Activated CD4-positive, alpha-beta memory T cell treated with anti-CD3 and anti-CD28 coated beads, Interleukin-2, amount 10 ng/mL, durations not matched to agents 7 days and 5 days (primary cell): ENCODE results near the gene PPM1K. TPM values are rescaled to one million over a fixed set of nuclear protein-coding genes. Genes with fewer than 3 reads are reported as not detected.
A peak's percentile ranks its signal among the peaks of the same experiment; 100 is the strongest.

Experiments
- CTCF ChIA-PET: fragments of 350-600 bp; sonication (Branson Sonifier 250); formaldehyde crosslinking; loops from one replicate; lab custom pipeline; 2021; ENCODE audit warnings: antibody characterized with exemption, inconsistent platforms; lab: Charles Lee
- POLR2A ChIA-PET: fragments of 350-600 bp; sonication (Branson Sonifier 250); formaldehyde crosslinking; loops from one replicate; lab custom pipeline; 2021; ENCODE audit warnings: antibody characterized with exemption; lab: Charles Lee
- DNase-seq: peaks from one replicate; pipeline ENCODE4 v3.0.0-alpha.2; 2020
- H3K27ac Mint-ChIP-seq: one replicate; pipeline ENCODE4 v1.8.0; 2021; ENCODE audit warnings: mild to moderate bottlenecking, mixed read lengths
- H3K27me3 Mint-ChIP-seq: one replicate; pipeline ENCODE4 v1.8.0; 2021; ENCODE audit warnings: mixed read lengths
- H3K36me3 Mint-ChIP-seq: one replicate; pipeline ENCODE4 v1.8.0; 2021; ENCODE audit warnings: low read depth, mixed read lengths
- H3K4me1 Mint-ChIP-seq: one replicate; pipeline ENCODE4 v1.8.0; 2021; ENCODE audit warnings: mixed read lengths
- H3K4me3 Mint-ChIP-seq: one replicate; pipeline ENCODE4 v1.8.0; 2021; ENCODE audit warnings: mild to moderate bottlenecking, mixed read lengths
- H3K9me3 Mint-ChIP-seq: one replicate; pipeline ENCODE4 v1.8.0; 2021; ENCODE audit warnings: mixed read lengths
- total RNA-seq, 2 experiments: library from RNA; stranded (reverse); gene quantifications; one replicate each; pipeline ENCODE4 v1.2.3, GENCODE V29; 2021

Gene PPM1K
- total RNA-seq, 2 experiments from 2014 or later: 96.9 to 101 TPM

- CTCF ChIA-PET: interaction anchor here (1.4 kb wide), 1 partner anchor 11 kb away, joined by 3 read pairs; no protein-coding TSS in a partner anchor
- Mint-ChIP-seq H3K9me3 (peaks cover 2% of the 10 kb centered on the region), H3K27ac (peak overlapping the region; percentile 3)
These were observed 53.9 kb downstream of the PPM1K start for GRCh38 chr4:88230461-88230891.

GRCh38 chr4:88227734-88228133, 56.6 kb downstream of the PPM1K start:
- Mint-ChIP-seq H3K27me3 (peaks cover 3% of the 10 kb centered on the region), H3K4me3 (no peak overlapping the region), H3K36me3 (peaks cover 3% of the 10 kb centered on the region), H3K9me3 (peaks cover 2% of the 10 kb centered on the region), H3K27ac (no peak overlapping the region), H3K4me1 (peaks cover 19% of the 10 kb centered on the region)
- CTCF ChIA-PET: interaction anchor here (1.2 to 2.0 kb wide), 2 partner anchors 9 to 288 kb away, joined by 4 to 5 read pairs; no protein-coding TSS in a partner anchor
- POLR2A ChIA-PET: no interaction called here
- no peak for DNase-seq

More at GRCh38 chr4:88230461-88230891, 53.9 kb downstream of the PPM1K start:
- no peak overlapping the region for H3K4me3 Mint-ChIP-seq
- H3K36me3 Mint-ChIP-seq: peaks cover 3% of the 10 kb centered on the region
- peaks cover 19% of the 10 kb centered on the region for H3K4me1 Mint-ChIP-seq
- H3K27me3 Mint-ChIP-seq: peaks cover 4% of the 10 kb centered on the region
- no peak for DNase-seq
- POLR2A ChIA-PET: no interaction called here

GRCh38 chr4:88226143-88226542, 58.2 kb downstream of the PPM1K start:
- ChIA-PET CTCF (interaction anchor here (0.6 to 2.0 kb wide), 2 partner anchors 289 to 290 kb away, joined by 3 to 5 read pairs; no protein-coding TSS in a partner anchor), POLR2A (no interaction called here)
- Mint-ChIP-seq H3K9me3 (peaks cover 8% of the 10 kb centered on the region), H3K4me3 (no peak overlapping the region), H3K27ac (no peak overlapping the region), H3K36me3 (peaks cover 6% of the 10 kb centered on the region), H3K27me3 (peaks cover 3% of the 10 kb centered on the region), H3K4me1 (peaks cover 10% of the 10 kb centered on the region)
- DNase-seq: no peak

- ChIA-PET CTCF (interaction anchor here (0.7 kb wide), 1 partner anchor 290 kb away, joined by 5 read pairs; no protein-coding TSS in a partner anchor), POLR2A (no interaction called here)
- no peak overlapping the region for H3K27ac Mint-ChIP-seq
- H3K36me3 Mint-ChIP-seq: peaks cover 6% of the 10 kb centered on the region
- peaks cover 11% of the 10 kb centered on the region for H3K9me3 Mint-ChIP-seq
- no peak overlapping the region for H3K4me3 Mint-ChIP-seq
- peaks cover 4% of the 10 kb centered on the region for H3K4me1 Mint-ChIP-seq
- no peak for DNase-seq
- peaks cover 3% of the 10 kb centered on the region for H3K27me3 Mint-ChIP-seq
These were observed 58.9 kb downstream of the PPM1K start for GRCh38 chr4:88225232-88226105.

- no peak overlapping the region for H3K27ac Mint-ChIP-seq
- peaks cover 7% of the 10 kb centered on the region for H3K4me1 Mint-ChIP-seq
- CTCF ChIA-PET: no interaction called here
- H3K27me3 Mint-ChIP-seq: peaks cover 5% of the 10 kb centered on the region
- H3K36me3 Mint-ChIP-seq: peaks cover 4% of the 10 kb centered on the region
- DNase-seq: no peak
- peaks cover 8% of the 10 kb centered on the region for H3K9me3 Mint-ChIP-seq
- POLR2A ChIA-PET: no interaction called here
- no peak overlapping the region for H3K4me3 Mint-ChIP-seq
These were observed 60.8 kb downstream of the PPM1K start for GRCh38 chr4:88223516-88223915.

GRCh38 chr4:88219099-88219498, 65.3 kb downstream of the PPM1K start:
- H3K36me3 Mint-ChIP-seq: peaks cover 4% of the 10 kb centered on the region
- POLR2A ChIA-PET: interaction anchor here (0.5 to 1.0 kb wide), 5 partner anchors 215 to 375 kb away, joined by 3 to 5 read pairs (median 4); partner anchors contain the start of gene HERC5

DNA sequence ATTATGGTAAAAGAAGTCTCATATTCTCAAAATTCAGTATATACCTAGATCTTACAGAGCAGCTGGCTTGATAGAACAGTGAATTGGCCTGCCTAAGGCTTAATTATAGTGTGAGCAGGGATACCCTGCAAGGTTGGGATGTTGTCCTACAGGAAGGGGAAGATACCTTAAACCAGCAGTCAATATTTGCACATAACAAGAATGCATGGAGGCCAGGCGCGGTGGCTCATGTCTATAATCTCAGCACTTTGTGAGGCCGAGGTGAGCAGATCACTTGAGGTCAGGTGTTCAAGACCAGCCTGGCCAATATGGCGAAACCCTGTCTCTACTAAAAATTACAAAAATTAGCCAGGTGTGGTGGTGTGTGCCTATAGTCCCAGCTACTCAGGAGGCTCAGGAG, 67.2 kb downstream of the PPM1K start:
- peaks cover 15% of the 10 kb centered on the region for H3K27me3 Mint-ChIP-seq
- peaks cover 5% of the 10 kb centered on the region for H3K4me1 Mint-ChIP-seq
- H3K36me3 Mint-ChIP-seq: peaks cover 4% of the 10 kb centered on the region
- no peak overlapping the region for H3K27ac Mint-ChIP-seq
- ChIA-PET CTCF (interaction anchor here (0.7 to 3.8 kb wide), 4 partner anchors 126 to 299 kb away, joined by 3 to 134 read pairs (median 3); no protein-coding TSS in a partner anchor), POLR2A (no interaction called here)
- no peak for DNase-seq
- no peak overlapping the region for H3K4me3 Mint-ChIP-seq
- peaks cover 8% of the 10 kb centered on the region for H3K9me3 Mint-ChIP-seq

More at GRCh38 chr4:88219099-88219498, 65.3 kb downstream of the PPM1K start:
- Mint-ChIP-seq H3K4me3 (no peak overlapping the region), H3K4me1 (peaks cover 5% of the 10 kb centered on the region), H3K9me3 (peaks cover 8% of the 10 kb centered on the region), H3K27ac (no peak overlapping the region), H3K27me3 (peaks cover 11% of the 10 kb centered on the region)
- CTCF ChIA-PET: interaction anchor here (0.7 to 3.8 kb wide), 27 partner anchors 8 to 568 kb away, joined by 3 to 134 read pairs (median 4); partner anchors contain the start of genes HERC5, PPM1K and PYURF
- no peak for DNase-seq

- CTCF ChIA-PET: interaction anchor here (1.1 to 3.8 kb wide), 3 partner anchors 148 to 299 kb away, joined by 3 to 134 read pairs (median 3); no protein-coding TSS in a partner anchor
- Mint-ChIP-seq H3K9me3 (peaks cover 5% of the 10 kb centered on the region), H3K4me3 (no peak overlapping the region), H3K27me3 (peaks cover 15% of the 10 kb centered on the region), H3K27ac (no peak overlapping the region), H3K36me3 (peaks cover 2% of the 10 kb centered on the region), H3K4me1 (peaks cover 7% of the 10 kb centered on the region)
- POLR2A ChIA-PET: interaction anchor here (1.3 kb wide), 1 partner anchor 105 kb away, joined by 3 read pairs; no protein-coding TSS in a partner anchor
- DNase-seq: no peak
These were observed 68.0 kb downstream of the PPM1K start for GRCh38 chr4:88216395-88216794.

DNA sequence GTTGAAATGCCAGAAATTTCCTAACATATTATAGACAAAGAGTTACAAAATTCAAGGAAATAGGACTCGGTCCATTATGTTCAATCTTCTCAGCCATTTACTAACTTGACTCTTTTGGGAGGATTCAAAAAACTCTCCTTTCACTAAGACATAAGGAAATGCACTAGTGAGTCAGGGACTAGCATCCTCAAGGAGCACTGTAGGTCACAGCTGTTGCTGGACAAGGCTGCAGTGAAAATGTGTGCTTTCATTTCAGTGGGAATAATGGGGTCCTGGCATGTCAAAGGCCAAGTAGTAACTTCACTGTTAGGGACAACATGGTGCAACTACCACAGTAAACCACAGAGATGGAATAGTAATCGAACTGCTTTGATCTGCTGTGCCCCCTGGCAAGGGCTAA, 69.0 kb downstream of the PPM1K start:
- Mint-ChIP-seq H3K4me1 (peaks cover 7% of the 10 kb centered on the region), H3K27ac (no peak overlapping the region), H3K9me3 (no peaks in the 10 kb centered on the region), H3K27me3 (peaks cover 15% of the 10 kb centered on the region), H3K4me3 (no peak overlapping the region), H3K36me3 (no peaks in the 10 kb centered on the region)
- ChIA-PET CTCF (interaction anchor here (1.8 kb wide), 1 partner anchor 300 kb away, joined by 5 read pairs; no protein-coding TSS in a partner anchor), POLR2A (interaction anchor here (1.3 kb wide), 1 partner anchor 106 kb away, joined by 3 read pairs; no protein-coding TSS in a partner anchor)
- no peak for DNase-seq

GRCh38 chr4:88212253-88212561, 72.2 kb downstream of the PPM1K start:
- ChIA-PET POLR2A (interaction anchor here (1.0 kb wide), 1 partner anchor 179 kb away, joined by 3 read pairs; no protein-coding TSS in a partner anchor), CTCF (interaction anchor here (0.7 to 3.3 kb wide), 24 partner anchors 15 to 714 kb away, joined by 3 to 52 read pairs (median 4); partner anchors contain the start of gene SPP1)
- Mint-ChIP-seq H3K4me3 (no peak overlapping the region), H3K9me3 (no peaks in the 10 kb centered on the region), H3K36me3 (no peaks in the 10 kb centered on the region), H3K27me3 (peaks cover 11% of the 10 kb centered on the region), H3K27ac (no peak overlapping the region), H3K4me1 (peaks cover 2% of the 10 kb centered on the region)
- no peak for DNase-seq

- peak; percentile 41 for DNase-seq
- POLR2A ChIA-PET: interaction anchor here (0.6 to 1.0 kb wide), 2 partner anchors 111 to 178 kb away, joined by 3 read pairs; no protein-coding TSS in a partner anchor
- no peak overlapping the region for H3K4me3 Mint-ChIP-seq
- H3K36me3 Mint-ChIP-seq: no peaks in the 10 kb centered on the region
- CTCF ChIA-PET: interaction anchor here (0.6 to 3.3 kb wide), 30 partner anchors 8 to 713 kb away, joined by 3 to 52 read pairs (median 4); partner anchors contain the start of genes PPM1K and SPP1
- H3K4me1 Mint-ChIP-seq: peaks cover 2% of the 10 kb centered on the region
- no peaks in the 10 kb centered on the region for H3K9me3 Mint-ChIP-seq
- H3K27me3 Mint-ChIP-seq: peaks cover 11% of the 10 kb centered on the region
- H3K27ac Mint-ChIP-seq: no peak overlapping the region
These were observed 72.7 kb downstream of the PPM1K start for GRCh38 chr4:88211473-88212252.

DNA sequence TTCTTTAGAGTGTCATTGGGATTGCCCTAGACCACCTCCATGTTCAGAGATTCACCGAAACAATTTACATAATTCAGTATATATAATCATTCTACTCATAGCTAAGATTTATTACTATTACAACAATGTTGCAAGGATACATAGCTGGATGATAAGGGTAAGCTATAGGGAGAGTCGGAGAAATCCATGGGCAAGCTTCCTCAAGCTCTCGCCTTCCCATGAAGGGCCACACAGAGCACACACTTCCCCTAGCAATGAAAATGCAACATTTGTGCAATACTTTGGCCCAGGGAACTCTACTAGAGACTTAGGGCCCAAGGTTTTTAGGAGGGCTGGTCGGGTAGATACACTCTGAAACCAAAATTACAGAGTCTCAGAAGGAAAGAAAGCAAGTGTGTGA, 76.2 kb downstream of the PPM1K start:
- no peaks in the 10 kb centered on the region for H3K36me3 Mint-ChIP-seq
- H3K27ac Mint-ChIP-seq: no peak overlapping the region
- H3K4me3 Mint-ChIP-seq: no peak overlapping the region
- peaks cover 11% of the 10 kb centered on the region for H3K27me3 Mint-ChIP-seq
- no peaks in the 10 kb centered on the region for H3K9me3 Mint-ChIP-seq
- no peak for DNase-seq
- ChIA-PET CTCF (interaction anchor here (0.9 to 1.7 kb wide), 3 partner anchors 11 to 175 kb away, joined by 3 to 6 read pairs (median 5); no protein-coding TSS in a partner anchor), POLR2A (no interaction called here)
- H3K4me1 Mint-ChIP-seq: peaks cover 2% of the 10 kb centered on the region
